Measurements from ENCODE around the gene CRACR2A. TPM values are rescaled to one million over a fixed set of nuclear protein-coding genes. Genes with fewer than 3 reads are reported as not detected.

Gene CRACR2A
- total RNA-seq, 1 experiment from 2014 or later: not detected

- POLR2A ChIA-PET: no interaction called here
- CTCF ChIA-PET: interaction anchor here (0.9 to 1.4 kb wide), 2 partner anchors 291 to 305 kb away, joined by 4 to 10 read pairs; no protein-coding TSS in a partner anchor
- Mint-ChIP-seq H3K4me3 (ENCODE audit: unreplicated experiment) (no peak overlapping the region), H3K9me3 (ENCODE audit: unreplicated experiment) (no peaks in the 10 kb centered on the region), H3K27ac (ENCODE audit: low read depth, unreplicated experiment) (no peak overlapping the region), H3K27me3 (ENCODE audit: insufficient read depth, unreplicated experiment) (peaks cover 23% of the 10 kb centered on the region), H3K36me3 (ENCODE audit: insufficient read depth, unreplicated experiment) (no peaks in the 10 kb centered on the region), H3K4me1 (ENCODE audit: insufficient read depth, unreplicated experiment) (peaks cover 12% of the 10 kb centered on the region)
- no peak for TF ChIP-seq CTCF (IDR thresholded peaks at IDR 0.05; ENCODE audit: unreplicated experiment)
- intact Hi-C loops (cut with micrococcal nuclease): no loop called here
- DNase-seq (ENCODE audit: unreplicated experiment): no peak
- BruUV-seq (replicated peaks): no TSS peak
Measured at GRCh38 chr12:3605692-3606091, 147.2 kb downstream of the CRACR2A start.

- CTCF ChIA-PET: interaction anchor here (1.4 kb wide), 1 partner anchor 305 kb away, joined by 10 read pairs; no protein-coding TSS in a partner anchor
- no TSS peak for BruUV-seq (replicated peaks)
- Mint-ChIP-seq H3K4me3 (ENCODE audit: unreplicated experiment) (no peak overlapping the region), H3K27ac (ENCODE audit: low read depth, unreplicated experiment) (peak overlapping the region; percentile 21), H3K27me3 (ENCODE audit: insufficient read depth, unreplicated experiment) (peaks cover 23% of the 10 kb centered on the region), H3K9me3 (ENCODE audit: unreplicated experiment) (no peaks in the 10 kb centered on the region), H3K4me1 (ENCODE audit: insufficient read depth, unreplicated experiment) (peaks cover 12% of the 10 kb centered on the region), H3K36me3 (ENCODE audit: insufficient read depth, unreplicated experiment) (no peaks in the 10 kb centered on the region)
- intact Hi-C loops (cut with micrococcal nuclease): no loop called here
- peak; percentile 56 for DNase-seq (ENCODE audit: unreplicated experiment)
- no peak for TF ChIP-seq CTCF (IDR thresholded peaks at IDR 0.05; ENCODE audit: unreplicated experiment)
- POLR2A ChIA-PET: no interaction called here
Measured at GRCh38 chr12:3604748-3605586, 147.9 kb downstream of the CRACR2A start.

GRCh38 chr12:3604286-3604685 is 148.6 kb downstream of the CRACR2A start:
- ChIA-PET POLR2A (no interaction called here), CTCF (no interaction called here)
- Mint-ChIP-seq H3K4me3 (ENCODE audit: unreplicated experiment) (no peak overlapping the region), H3K4me1 (ENCODE audit: insufficient read depth, unreplicated experiment) (peaks cover 12% of the 10 kb centered on the region), H3K27me3 (ENCODE audit: insufficient read depth, unreplicated experiment) (peaks cover 23% of the 10 kb centered on the region), H3K27ac (ENCODE audit: low read depth, unreplicated experiment) (peak overlapping the region; percentile 21), H3K9me3 (ENCODE audit: unreplicated experiment) (no peaks in the 10 kb centered on the region), H3K36me3 (ENCODE audit: insufficient read depth, unreplicated experiment) (no peaks in the 10 kb centered on the region)
- intact Hi-C loops (cut with micrococcal nuclease): no loop called here
- no TSS peak for BruUV-seq (replicated peaks)
- no peak for TF ChIP-seq CTCF (IDR thresholded peaks at IDR 0.05; ENCODE audit: unreplicated experiment)
- no peak for DNase-seq (ENCODE audit: unreplicated experiment)

GRCh38 chr12:3603576-3603975 is 149.3 kb downstream of the CRACR2A start:
- H3K27me3 Mint-ChIP-seq (ENCODE audit: insufficient read depth, unreplicated experiment): peaks cover 23% of the 10 kb centered on the region
- POLR2A ChIA-PET: no interaction called here
- no peak for TF ChIP-seq CTCF (IDR thresholded peaks at IDR 0.05; ENCODE audit: unreplicated experiment)
- CTCF ChIA-PET: no interaction called here
- H3K27ac Mint-ChIP-seq (ENCODE audit: low read depth, unreplicated experiment): no peak overlapping the region
- H3K36me3 Mint-ChIP-seq (ENCODE audit: insufficient read depth, unreplicated experiment): no peaks in the 10 kb centered on the region
- H3K4me1 Mint-ChIP-seq (ENCODE audit: insufficient read depth, unreplicated experiment): peaks cover 12% of the 10 kb centered on the region
- BruUV-seq (replicated peaks): no TSS peak
- intact Hi-C loops (cut with micrococcal nuclease): no loop called here
- no peaks in the 10 kb centered on the region for H3K9me3 Mint-ChIP-seq (ENCODE audit: unreplicated experiment)
- no peak for DNase-seq (ENCODE audit: unreplicated experiment)
- no peak overlapping the region for H3K4me3 Mint-ChIP-seq (ENCODE audit: unreplicated experiment)

Measured in MCF 10A (cell line).